GM21619 (cell line): ENCODE data around the gene SPOCK1.

ENCODE experiments used
- ATAC-seq: cut with Tn5 transposase; IDR thresholded peaks from one replicate; pipeline ENCODE4 v1.9.1; 2021; ENCODE audit not compliant: unreplicated experiment

The SPOCK1 gene

DNA sequence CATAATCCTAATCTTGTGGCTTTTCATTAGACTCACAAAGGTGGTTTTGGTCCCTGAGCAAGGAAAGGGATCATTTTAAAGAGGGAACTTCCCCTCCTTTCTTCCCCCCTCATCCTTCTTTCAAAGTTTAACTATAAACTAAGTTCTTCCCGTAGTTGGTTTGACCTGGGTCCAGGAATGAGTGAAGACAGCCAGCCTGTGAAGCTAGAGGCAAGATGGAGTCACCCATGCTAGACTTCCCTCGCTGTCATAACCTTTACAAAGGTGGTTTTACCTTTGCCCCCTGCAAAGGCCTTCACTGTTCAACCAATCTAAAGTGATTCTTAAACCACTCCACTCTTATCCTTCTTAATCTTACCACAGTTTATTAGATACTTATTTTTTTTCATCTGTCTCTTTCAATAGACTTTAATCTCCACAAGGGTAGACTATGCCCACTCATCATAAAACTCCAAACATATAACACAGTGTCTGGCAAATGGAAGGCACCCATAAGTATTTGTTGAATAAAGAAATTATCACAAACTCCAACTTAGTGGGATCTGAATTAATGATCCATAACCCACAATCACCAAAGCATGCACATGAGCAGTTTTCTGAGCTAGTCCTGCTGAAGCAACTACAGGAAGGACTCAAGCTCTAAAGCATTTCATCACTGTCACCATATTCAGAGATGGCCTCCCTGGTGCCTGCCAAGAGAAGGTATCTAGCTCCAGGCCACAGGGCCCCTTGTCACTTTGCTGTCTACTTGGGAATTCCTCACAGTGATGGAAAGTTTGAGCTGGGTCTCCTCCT, 369.0 kb downstream of the SPOCK1 start:
- no peak for ATAC-seq

DNA sequence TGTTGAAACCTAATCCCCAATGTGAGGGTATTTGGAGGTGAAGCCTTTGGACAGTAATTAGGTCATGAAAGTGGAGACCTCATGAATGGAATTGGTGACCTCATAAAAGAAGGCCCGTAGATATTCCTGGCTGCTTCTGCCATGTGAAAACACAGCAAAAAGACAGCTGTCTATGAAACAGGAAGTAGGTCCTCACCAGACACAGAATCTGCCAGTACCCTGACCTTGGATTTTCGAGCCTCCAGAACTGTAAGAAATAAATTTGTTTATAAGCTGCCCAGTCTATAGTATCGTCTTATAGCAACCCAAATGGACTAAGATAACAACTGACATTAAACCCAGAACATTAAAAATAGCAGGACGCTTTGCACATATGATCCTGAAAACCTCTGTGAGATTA, 371.1 kb downstream of the SPOCK1 start:
- no peak for ATAC-seq

- ATAC-seq = no peak
Measured at GRCh38 chr5:137126829-137127228, 372.3 kb downstream of the SPOCK1 start.

DNA sequence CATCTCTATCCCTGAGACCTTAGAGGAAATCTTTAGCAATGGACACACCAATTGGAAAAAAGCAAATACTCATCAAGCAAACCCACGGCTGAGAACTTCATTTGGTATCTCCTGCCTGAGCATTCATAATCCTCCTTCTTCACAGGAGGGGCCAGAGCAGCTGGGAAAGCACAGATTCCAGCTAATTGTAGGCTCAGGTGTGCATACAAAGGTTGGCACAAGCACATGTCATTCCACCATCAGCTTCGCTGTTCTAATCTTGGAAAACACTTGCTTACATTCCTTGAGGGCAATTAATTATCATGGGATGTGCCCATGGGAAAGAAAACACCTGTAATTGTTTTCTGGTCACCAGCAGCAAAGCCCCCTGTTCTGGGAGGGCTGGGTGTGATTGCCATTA, 376.6 kb downstream of the SPOCK1 start:
- ATAC-seq = no peak

- ATAC-seq = no peak
Measured at GRCh38 chr5:137122075-137122474, 377.1 kb downstream of the SPOCK1 start.

DNA sequence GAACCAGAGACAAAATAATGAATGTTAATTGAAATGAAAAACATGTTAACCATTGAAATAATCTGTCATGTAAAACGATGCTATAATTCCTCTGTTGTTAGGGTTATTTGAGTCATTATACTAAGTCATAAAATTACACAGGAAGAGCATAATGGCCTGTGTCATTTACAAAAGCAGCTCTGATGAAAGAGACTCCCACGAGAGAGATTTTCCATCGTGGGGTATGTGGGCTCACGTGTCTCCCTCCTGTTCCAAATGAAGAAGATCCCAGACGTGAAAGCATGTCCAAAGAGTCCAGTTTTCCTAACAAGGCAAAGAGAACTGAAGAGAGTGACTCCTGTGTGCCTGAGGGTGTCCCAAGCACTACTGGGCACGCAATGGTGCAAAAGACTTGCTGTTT, 379.8 kb downstream of the SPOCK1 start:
- ATAC-seq = no peak

DNA sequence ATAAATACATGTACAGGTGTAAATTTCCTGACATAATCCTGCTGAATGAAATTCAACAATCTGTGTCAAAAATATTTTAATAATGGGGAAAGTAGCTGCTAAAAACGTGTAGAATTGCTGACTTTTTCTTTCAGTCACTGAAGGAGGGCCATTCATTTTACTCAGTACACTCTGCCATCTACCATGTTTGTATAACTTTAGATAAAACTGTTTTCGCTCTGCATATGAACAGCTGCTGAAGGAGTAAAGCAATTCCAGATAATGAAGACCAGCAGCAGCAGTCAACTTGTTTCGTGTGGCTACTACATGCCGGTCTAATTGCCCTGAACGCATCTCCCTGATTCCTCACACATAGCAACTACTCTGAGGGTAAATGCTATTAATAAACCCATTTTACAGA, 380.5 kb downstream of the SPOCK1 start:
- no peak for ATAC-seq

DNA sequence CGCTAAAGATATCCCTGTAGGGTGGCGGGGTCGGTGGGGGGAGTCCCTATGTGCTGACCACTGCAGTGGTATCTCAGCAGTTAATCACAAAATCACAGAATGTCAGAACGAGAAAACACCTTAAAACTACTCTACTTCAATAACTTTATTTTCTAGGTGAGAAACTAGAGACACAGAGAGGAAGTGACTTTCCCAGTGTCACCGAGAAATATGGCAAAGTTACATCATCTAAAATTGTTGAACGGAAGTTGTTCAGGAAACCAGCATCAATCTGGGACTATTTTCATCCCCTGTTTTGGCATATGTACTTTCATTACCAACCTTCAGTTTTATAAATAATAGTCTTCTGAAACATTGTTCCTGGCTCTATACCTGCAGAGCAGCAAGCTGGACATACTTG, 384.0 kb downstream of the SPOCK1 start:
- ATAC-seq = no peak

GRCh38 chr5:137114529-137114928, 384.6 kb downstream of the SPOCK1 start:
- no peak for ATAC-seq

DNA sequence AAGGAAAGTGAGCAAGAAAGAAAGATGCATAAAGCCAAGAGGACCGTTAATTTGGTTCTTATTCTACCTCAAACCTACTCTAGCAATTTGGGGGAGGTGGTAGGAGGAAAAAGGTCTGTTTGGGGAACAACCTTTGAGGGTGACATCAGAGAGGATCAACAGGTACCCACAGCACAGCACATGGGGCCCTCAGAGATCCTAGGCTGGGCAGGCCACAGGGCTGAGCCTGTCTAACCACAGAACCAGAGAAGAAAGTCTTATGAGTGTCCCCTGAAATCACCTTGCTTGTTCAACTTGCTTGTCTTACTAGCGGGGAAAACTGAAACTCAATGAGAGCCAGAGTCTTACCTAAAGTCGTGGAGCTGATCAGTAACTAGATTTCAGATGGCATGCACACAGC, 385.2 kb downstream of the SPOCK1 start:
- ATAC-seq = peak; percentile 79

- no peak for ATAC-seq
Measured at GRCh38 chr5:137113161-137113560, 386.0 kb downstream of the SPOCK1 start.

DNA sequence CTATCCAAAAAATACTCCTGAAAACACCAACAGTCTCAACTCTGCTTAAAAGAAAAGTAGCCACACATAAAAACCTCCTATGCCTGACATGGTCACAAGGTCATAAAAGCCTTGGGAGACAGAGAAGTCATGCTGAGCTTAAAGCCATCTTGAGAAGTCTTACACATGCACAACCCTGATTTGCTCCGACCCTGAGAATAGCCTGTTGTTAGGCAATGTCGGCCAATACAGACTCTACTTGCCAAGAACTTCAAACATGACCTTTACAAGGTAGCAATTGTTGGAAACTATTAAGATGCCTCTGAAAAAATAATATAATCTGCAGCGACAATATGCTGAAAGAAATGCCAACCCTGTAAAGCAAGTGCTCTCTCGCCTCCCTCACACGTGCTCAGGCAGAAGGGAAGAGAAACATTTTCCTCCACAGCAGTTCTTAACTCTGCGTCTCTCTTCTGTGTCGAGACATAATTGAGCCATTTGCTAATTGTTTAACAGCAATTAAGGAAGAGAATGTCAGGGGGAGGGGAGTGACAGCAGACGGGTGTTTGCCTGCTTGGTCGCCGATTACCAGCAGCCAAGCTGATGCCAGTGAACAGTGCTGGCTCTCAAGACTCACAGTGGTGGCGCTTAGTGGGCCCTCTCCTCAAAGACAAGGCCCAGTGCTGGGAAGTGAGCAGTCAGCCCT, 393.6 kb downstream of the SPOCK1 start:
- ATAC-seq = no peak

DNA sequence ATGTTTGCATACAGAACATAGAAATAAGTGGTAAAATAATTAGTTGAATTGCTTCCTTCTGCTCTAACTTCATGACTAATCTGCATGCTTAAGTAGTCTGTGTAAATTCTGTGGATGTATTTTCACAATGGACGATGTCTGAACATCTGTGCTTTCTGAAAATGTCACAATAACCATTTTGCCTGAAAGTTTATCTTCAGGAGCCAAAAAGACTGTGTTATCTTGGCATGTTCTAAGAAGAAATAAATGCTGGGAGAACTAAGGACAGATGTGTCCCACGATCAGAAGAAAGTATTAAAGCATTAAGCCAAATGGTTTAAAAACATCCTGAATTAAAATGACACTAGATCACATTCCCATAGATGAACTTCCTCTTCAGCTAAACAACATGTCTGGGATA, 397.6 kb downstream of the SPOCK1 start:
- ATAC-seq = no peak

- no peak for ATAC-seq
Measured at GRCh38 chr5:137099651-137100050, 399.5 kb downstream of the SPOCK1 start.

DNA sequence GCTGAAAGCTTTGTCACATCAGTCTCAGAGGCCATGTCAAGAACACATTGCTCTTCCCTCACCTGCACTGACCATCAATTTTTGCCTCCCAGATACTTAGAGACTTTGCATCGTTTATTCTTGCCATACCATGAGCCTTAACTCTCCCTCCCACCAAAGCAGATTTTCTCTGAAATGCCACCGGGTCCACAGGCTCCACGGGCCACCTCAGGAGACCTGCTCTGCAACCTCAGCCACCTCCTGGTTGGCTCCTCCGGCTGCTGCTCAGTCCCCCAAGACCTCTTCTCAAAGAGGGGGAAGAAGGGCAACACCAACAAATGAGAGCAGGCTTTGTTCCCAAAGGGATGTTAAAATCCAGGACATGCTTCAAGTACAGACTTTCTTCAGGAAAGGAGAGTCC, 400.5 kb downstream of the SPOCK1 start:
- no peak for ATAC-seq

GRCh38 chr5:137098238-137098637, 400.9 kb downstream of the SPOCK1 start:
- no peak for ATAC-seq

DNA sequence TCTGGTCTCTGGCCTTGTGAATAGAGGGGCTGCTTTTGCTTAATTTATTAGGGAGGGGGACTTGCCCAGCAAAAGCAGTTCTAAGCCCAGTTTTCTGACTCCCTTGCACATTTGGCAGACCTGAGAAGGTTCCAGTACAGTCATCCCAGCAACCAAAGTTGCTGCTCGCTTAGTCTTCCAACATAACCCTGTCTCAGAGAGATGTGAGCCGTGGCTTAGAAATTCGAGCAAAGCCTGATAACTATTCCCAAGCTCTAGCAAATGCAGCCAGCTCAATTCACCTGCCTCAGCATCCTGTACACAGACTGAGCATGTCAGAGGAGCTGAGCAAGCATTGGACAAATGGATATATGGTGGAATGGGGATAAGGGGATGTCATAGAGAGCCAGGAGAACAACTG, 401.9 kb downstream of the SPOCK1 start:
- no peak for ATAC-seq

DNA sequence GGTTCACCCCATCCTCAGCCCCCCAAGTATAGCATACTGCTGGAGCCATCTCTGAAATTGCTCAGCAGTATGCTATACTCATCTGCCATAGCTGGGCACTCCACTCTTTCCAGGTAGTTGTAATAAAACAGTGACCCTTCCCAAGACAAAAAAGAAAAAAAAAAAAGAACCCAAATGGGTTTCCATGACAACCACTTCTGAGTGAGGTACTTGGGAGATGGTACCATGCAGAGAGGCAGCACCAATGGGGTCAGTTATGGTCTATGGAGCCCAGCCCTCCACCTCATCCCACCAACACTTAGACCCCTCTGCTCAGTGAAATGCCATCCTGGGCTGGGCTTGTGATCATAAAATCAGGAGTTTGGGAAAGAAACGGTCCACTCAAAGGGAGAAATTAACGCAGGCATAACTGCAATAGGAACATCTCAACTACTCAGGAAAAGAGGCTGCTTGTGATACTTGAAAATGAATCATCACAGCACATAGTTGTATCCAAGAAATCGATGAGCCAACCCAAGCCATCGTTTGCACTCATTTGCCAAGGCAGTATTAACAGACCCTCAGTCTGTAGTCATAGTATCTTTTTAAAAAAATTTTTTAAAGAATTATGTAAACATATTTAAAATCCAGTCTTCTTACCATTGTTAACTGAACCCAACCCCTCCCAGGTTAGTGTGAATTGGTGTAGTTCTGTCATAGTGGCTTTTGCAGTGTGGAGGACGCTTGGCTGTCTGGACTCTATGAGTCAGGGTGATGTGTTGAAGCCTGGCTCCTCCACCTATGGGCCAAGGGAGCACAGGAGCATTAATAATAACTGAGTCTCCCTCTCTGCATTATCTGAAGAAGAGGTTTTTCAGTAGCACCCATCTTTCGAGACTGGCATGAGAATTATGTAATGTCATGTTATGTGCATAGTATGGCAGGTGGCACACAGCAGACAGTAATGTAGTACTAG, 402.7 kb downstream of the SPOCK1 start:
- ATAC-seq = no peak

DNA sequence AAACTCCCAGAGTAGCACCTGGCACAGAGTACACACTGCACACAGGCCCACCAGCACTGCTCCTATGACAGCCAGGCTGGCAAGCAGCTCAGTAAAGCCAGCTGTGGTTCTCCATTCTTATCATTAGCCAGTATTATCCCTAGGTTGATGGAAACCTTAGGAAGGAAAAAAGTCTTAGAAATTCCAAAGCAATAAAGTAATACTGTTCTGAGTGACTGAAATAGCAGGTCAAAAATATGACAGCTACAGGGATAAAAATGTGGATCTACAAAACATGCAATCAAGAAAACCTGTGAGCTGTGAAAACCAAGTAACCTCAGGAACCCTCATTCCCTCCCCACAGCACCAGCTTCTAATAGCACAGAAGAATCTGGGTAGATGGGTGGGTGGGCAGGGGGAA, 403.5 kb downstream of the SPOCK1 start:
- no peak for ATAC-seq

DNA sequence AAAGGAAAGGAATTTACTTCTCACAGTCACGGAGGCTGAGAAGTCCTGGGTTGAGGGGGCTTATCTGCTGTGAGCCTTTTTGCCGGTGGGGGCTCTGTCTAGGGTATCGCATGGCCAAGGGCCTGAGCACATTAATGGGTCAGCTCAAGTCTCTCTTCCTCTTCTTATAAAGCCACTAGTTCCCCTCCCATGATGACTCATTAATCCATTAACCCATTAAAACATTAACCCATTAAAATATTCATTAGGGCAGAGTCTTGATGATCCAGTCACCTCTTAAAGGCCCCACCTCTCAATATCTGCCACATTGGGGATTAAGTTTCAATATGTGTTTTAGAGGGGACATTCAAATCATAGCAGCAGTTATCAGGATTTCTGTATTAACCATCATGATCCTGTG, 406.3 kb downstream of the SPOCK1 start:
- ATAC-seq = no peak

- no peak for ATAC-seq
Measured at GRCh38 chr5:137091472-137091871, 407.7 kb downstream of the SPOCK1 start.

DNA sequence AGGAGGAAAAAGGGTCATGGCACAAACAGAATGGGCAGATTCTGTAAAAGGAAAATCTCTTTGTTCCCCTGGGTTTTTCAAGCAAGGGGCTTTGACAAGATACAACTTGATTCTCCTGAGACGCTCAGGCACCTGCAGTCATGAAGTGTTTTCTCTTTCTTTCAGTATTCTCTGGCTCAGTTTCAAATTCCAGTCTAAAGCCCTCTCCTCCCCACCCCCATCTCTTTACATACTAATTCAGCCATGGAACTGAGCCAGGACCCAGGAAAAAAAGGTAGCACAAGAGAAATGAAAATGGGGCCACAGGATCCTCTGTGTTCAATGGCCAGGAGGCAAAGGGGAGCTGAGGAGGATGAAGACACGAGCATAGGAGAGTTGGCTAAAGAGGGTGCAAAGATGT, 408.4 kb downstream of the SPOCK1 start:
- ATAC-seq = no peak
